BE2C (cell line): ENCODE measurements around the gene TFDP1. TPM values are rescaled to one million over a fixed set of nuclear protein-coding genes. Genes with fewer than 3 reads are reported as not detected.

ENCODE experiments used
- DNase-seq: peaks from one replicate; pipeline ENCODE4 v3.0.0-alpha.2; 2020
- H3K27me3 ChIP-seq: fragments of 250-450 bp; sonication (Bioruptor Pico); 2 replicates; pipeline ENCODE4 v1.5.1; 2020; ENCODE audit warnings: mild to moderate bottlenecking
- H3K36me3 ChIP-seq: fragments of 250-450 bp; sonication (Bioruptor Pico); 2 replicates; pipeline ENCODE4 v1.5.1; 2020; ENCODE audit warnings: mild to moderate bottlenecking
- H3K4me1 ChIP-seq: fragments of 250-450 bp; sonication (Bioruptor Pico); 2 replicates; pipeline ENCODE4 v1.5.1; 2020
- H3K4me3 ChIP-seq: 2 replicates; pipeline ENCODE4 v1.5.1; 2011; ENCODE audit warnings: low read depth, low read length
- H3K9me3 ChIP-seq: fragments of 250-450 bp; sonication (Bioruptor Pico); 2 replicates; pipeline ENCODE4 v1.5.1; 2020
- polyA plus RNA-seq: library from polyadenylated mRNA; unstranded; fragments of >200 nt; gene quantifications from one replicate; pipeline ENCODE4 v1.2.1, GENCODE V29; 2012; ENCODE audit warnings: low read depth, missing spikeins; ENCODE audit not compliant: insufficient read length, insufficient read depth
- TF ChIP-seq, protein P1 (sequence below): IDR thresholded peaks from 2 replicates; pipeline ENCODE4 v1.5.1; 2012; ENCODE audit warnings: mild to moderate bottlenecking, low read depth, low read length

Gene TFDP1, protein sequence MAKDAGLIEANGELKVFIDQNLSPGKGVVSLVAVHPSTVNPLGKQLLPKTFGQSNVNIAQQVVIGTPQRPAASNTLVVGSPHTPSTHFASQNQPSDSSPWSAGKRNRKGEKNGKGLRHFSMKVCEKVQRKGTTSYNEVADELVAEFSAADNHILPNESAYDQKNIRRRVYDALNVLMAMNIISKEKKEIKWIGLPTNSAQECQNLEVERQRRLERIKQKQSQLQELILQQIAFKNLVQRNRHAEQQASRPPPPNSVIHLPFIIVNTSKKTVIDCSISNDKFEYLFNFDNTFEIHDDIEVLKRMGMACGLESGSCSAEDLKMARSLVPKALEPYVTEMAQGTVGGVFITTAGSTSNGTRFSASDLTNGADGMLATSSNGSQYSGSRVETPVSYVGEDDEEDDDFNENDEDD
- 80.3 TPM for polyA plus RNA-seq

GRCh38 chr13:113584205-113584869 lies at the start of gene TFDP1:
Gene TFDP1, plus strand, starts transcription at chr13:113584753. Its CDS starts 1,085 bp downstream, at chr13:113585838.
- H3K4me1 ChIP-seq: peaks cover 4% of the 10 kb centered on the region; the same call in 1 of the 2 replicates
- H3K9me3 ChIP-seq: peaks cover 2% of the 10 kb centered on the region; the same call in 1 of the 2 replicates
- H3K4me3 ChIP-seq: peak within 1 kb of the TSS; percentile 59
- H3K27me3 ChIP-seq: no peaks in the 10 kb centered on the region
- H3K36me3 ChIP-seq: peaks cover 34% of the 10 kb centered on the region
- peak; percentile 93 for DNase-seq
- TF ChIP-seq, protein P1, sequence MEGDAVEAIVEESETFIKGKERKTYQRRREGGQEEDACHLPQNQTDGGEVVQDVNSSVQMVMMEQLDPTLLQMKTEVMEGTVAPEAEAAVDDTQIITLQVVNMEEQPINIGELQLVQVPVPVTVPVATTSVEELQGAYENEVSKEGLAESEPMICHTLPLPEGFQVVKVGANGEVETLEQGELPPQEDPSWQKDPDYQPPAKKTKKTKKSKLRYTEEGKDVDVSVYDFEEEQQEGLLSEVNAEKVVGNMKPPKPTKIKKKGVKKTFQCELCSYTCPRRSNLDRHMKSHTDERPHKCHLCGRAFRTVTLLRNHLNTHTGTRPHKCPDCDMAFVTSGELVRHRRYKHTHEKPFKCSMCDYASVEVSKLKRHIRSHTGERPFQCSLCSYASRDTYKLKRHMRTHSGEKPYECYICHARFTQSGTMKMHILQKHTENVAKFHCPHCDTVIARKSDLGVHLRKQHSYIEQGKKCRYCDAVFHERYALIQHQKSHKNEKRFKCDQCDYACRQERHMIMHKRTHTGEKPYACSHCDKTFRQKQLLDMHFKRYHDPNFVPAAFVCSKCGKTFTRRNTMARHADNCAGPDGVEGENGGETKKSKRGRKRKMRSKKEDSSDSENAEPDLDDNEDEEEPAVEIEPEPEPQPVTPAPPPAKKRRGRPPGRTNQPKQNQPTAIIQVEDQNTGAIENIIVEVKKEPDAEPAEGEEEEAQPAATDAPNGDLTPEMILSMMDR: no peak

DNA sequence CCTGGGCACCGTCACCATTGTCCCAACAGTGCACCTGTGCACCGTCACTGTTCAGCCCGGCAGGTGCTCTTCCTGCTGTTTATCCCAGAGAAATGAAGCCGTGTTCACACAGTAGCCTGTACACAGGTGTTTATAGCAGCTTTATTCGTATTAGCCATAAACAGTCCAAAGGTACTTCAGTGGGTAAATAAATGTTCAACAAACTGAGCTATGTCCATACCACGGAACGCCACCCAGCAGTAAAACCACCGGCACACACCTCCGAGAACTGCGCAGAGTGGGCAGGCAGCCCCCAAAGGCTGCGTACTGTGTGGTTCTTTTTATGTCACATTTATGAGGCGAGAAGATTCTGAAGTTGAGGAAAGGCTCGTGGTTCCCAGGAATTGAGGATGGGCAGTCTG lies 49.2 kb upstream of the TFDP1 start:
- Histone ChIP-seq H3K36me3 (peaks cover 7% of the 10 kb centered on the region), H3K4me1 (peaks cover 20% of the 10 kb centered on the region), H3K4me3 (no peak overlapping the region), H3K27me3 (no peaks in the 10 kb centered on the region), H3K9me3 (no peaks in the 10 kb centered on the region)
- DNase-seq: no peak
- TF ChIP-seq, protein P1: no peak

- TF ChIP-seq, protein P1: no peak
- no peak for DNase-seq
- no peak overlapping the region for H3K4me3 ChIP-seq
- H3K9me3 ChIP-seq: no peaks in the 10 kb centered on the region
- H3K4me1 ChIP-seq: peaks cover 23% of the 10 kb centered on the region
- H3K27me3 ChIP-seq: no peaks in the 10 kb centered on the region
- peaks cover 6% of the 10 kb centered on the region for H3K36me3 ChIP-seq
Measured at GRCh38 chr13:113536461-113537110, 48.0 kb upstream of the TFDP1 start.

- TF ChIP-seq, protein P1: no peak
- peaks cover 19% of the 10 kb centered on the region for H3K4me1 ChIP-seq
- no peaks in the 10 kb centered on the region for H3K9me3 ChIP-seq
- no peak for DNase-seq
- no peak overlapping the region for H3K4me3 ChIP-seq
- H3K36me3 ChIP-seq: peaks cover under 1% of the 10 kb centered on the region
- H3K27me3 ChIP-seq: no peaks in the 10 kb centered on the region
Measured at GRCh38 chr13:113537205-113537604, 47.3 kb upstream of the TFDP1 start.

GRCh38 chr13:113537909-113538688 lies 46.5 kb upstream of the TFDP1 start:
- Histone ChIP-seq H3K9me3 (no peaks in the 10 kb centered on the region; the same call in 1 of the 2 replicates), H3K36me3 (peaks cover 4% of the 10 kb centered on the region), H3K4me3 (peak overlapping the region; percentile 9; the same call in 1 of the 2 replicates), H3K27me3 (no peaks in the 10 kb centered on the region), H3K4me1 (peaks cover 19% of the 10 kb centered on the region)
- TF ChIP-seq, protein P1: no peak
- DNase-seq: no peak
